Measurements from ENCODE around the gene CPEB1. TPM values are rescaled to one million over a fixed set of nuclear protein-coding genes. Genes with fewer than 3 reads are reported as not detected.
A peak's percentile ranks its signal among the peaks of the same experiment; 100 is the strongest.
"Not testable (repeated sequence)": the region's sequence is repeated elsewhere in the genome, so short reads cannot be mapped to it uniquely, and the experiment has no call there.

Gene CPEB1
- total and polyA plus RNA-seq, 8 donors, result 0.42 to 2.9 (median 1.1) TPM

DNA sequence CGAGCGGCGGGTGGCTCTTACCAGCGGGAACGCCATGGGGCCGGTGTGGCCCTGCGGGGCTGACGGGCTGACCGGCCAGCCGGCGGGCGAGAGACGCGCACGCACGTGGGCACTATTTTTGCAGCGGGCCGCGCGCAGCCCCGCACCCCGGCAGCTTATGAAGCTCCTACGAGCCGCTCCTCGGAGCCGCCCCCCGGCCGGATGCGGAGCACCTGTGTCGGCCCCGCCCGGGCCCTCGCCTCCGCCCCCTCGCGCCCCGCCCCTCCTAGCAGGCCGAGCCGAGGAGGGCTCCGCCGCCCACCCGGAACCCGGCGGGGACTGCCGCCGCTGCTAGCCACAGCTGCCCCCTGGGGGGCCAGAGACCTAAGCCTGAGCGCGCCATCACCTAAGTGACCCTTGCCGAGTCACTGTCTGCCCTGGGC lies 683 bp upstream of the CPEB1 start:
- Histone ChIP-seq H3K27ac (no peak overlapping the region), H3K9me3 (no peaks in the 10 kb centered on the region), H3K4me3 (peak overlapping the region; percentile 30 to 48 (median 39)), H3K36me3 (no peaks in the 10 kb centered on the region), H3K4me1 (peaks cover 0 to 8% (median 7%) of the 10 kb centered on the region in 3 donors), H3K27me3 (no peaks in the 10 kb centered on the region)
- no peak for TF ChIP-seq CTCF (IDR thresholded peaks at IDR 0.05)
- intact Hi-C loops (cut with DNase I), result no loop called here
- WGBS, 2 donors, result 2 to 4% methylated on average over 40 to 49 of the region's 49 CpGs
- ATAC-seq, result peak; percentile 17 to 63 (median 34)
- no peak for FAIRE-seq
- DNase-seq, result peak in 3 of 6 donors; percentile 7 to 73 (median 44)

DNA sequence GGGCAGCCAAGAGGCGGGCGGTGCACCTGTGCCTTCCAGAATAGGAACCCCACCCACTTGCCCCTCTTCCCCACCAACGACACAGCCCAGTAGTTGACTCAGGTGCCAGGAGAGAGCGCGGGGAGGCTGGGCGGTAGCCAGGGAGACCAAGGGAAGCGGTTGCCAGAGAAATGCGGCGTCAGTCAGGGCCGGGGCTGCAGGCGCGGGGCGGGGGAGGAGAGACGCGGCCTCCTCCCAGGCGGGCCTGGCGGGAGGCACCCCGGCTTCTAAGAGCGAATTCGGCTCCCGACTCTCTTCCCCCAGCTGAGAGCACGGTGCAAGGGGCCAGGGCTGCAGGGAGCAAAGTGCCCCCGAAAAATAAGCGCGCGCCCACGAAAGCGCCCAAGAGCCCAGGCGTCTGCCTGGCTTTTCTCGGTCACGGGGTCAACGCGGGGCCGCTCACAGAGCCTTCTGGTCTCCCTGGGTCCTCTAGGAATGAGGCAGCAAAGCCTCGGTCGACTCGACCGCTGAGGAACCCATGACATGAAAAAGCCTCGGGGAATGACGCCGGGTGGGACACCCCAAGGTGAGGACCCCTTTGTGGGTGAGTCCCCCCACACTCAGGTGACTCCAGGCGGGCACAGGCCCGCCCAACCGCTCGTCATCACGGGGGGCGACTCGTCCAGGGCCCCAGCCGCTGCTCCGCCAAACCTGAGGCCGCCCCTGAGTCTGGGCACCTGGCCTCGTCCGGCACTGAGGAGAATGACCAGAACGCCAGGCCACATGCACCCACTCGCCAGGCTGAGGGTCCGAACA lies 716 bp downstream of the CPEB1 start:
- DNase-seq (peak; percentile 25 to 73 (median 46)), FAIRE-seq (no peak), ATAC-seq (peak; percentile 35 to 74 (median 68))
- H3K9me3 ChIP-seq, result no peaks in the 10 kb centered on the region
- peaks cover 0 to 8% (median 7%) of the 10 kb centered on the region in 3 donors for H3K4me1 ChIP-seq
- H3K27me3 ChIP-seq, result no peaks in the 10 kb centered on the region
- no peak for TF ChIP-seq CTCF (IDR thresholded peaks at IDR 0.05)
- WGBS, 2 donors, result 17 to 21% methylated on average over 55 to 56 of the region's 56 CpGs
- no peak overlapping the region for H3K27ac ChIP-seq
- H3K4me3 ChIP-seq, result peak overlapping the region in 2 of 4 donors; percentile 45 to 48
- H3K36me3 ChIP-seq, result no peaks in the 10 kb centered on the region
- intact Hi-C loops (cut with DNase I), result no loop called here

- H3K27ac ChIP-seq; FAIRE-seq; ATAC-seq; H3K36me3 ChIP-seq; DNase-seq; H3K4me3 ChIP-seq; intact Hi-C loops (cut with DNase I); H3K9me3 ChIP-seq; H3K27me3 ChIP-seq; H3K4me1 ChIP-seq: not testable (repeated sequence)
- 91 to 93% methylated on average over 34 of the region's 34 CpGs for WGBS, 2 donors
These were observed 2.0 kb downstream of the CPEB1 start for GRCh38 chr15:82644967-82645852.

DNA sequence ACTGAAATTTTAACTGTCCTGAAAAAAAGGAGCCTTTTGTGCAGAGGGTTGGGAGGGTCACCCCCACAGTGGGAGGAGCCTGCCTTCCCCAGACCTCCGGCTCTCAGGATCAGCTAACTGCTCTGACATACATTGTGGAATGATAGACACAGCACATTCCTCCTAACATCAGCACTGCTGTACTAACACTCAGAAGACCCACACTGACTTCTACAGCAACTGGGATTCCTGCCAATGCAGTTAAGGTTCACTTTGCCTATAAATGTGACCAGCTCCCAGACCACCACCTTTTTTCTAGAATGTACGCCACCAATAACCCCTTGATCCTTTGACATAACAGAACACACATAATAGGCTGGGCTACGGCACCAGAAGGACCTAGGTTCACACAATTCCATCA lies 3.2 kb downstream of the CPEB1 start:
- no peak for TF ChIP-seq CTCF (IDR thresholded peaks at IDR 0.05)
- FAIRE-seq (no peak), ATAC-seq (no peak), DNase-seq (no peak)
- no peak overlapping the region for H3K27ac ChIP-seq
- no peaks in the 10 kb centered on the region for H3K27me3 ChIP-seq
- WGBS, 2 donors, result 82 to 83% methylated on average over 3 of the region's 3 CpGs
- intact Hi-C loops (cut with DNase I), result no loop called here
- H3K9me3 ChIP-seq, result no peaks in the 10 kb centered on the region
- H3K4me1 ChIP-seq, result peaks cover 0 to 8% (median 7%) of the 10 kb centered on the region in 3 donors
- no peaks in the 10 kb centered on the region for H3K36me3 ChIP-seq
- H3K4me3 ChIP-seq, result no peak overlapping the region

DNA sequence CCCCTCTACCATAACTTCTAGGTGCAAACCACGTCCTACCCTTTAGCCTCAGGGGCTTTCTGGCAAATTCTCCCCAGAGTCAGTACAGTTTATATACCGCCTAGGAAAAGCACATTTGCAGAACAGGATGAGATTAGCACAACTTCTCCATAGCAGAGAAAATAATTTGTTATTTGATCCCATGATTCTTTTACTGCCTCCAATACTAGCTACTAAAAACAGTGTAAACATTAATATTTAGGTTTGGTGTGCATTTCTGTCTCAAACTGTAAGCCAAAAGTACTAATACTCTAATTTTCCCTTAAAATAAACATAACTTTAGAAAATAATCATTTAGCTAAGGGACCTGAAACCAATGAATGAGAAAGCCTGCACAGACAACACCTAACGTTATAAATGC lies 4.5 kb downstream of the CPEB1 start:
- 70 to 76% methylated on average over 3 of the region's 3 CpGs for WGBS, 2 donors
- TF ChIP-seq CTCF (IDR thresholded peaks at IDR 0.05), result no peak
- Histone ChIP-seq H3K36me3 (no peaks in the 10 kb centered on the region), H3K4me1 (peaks cover 4 to 8% (median 7%) of the 10 kb centered on the region in 3 donors), H3K4me3 (no peak overlapping the region), H3K27me3 (no peaks in the 10 kb centered on the region), H3K27ac (no peak overlapping the region), H3K9me3 (no peaks in the 10 kb centered on the region)
- intact Hi-C loops (cut with DNase I), result no loop called here
- ATAC-seq (no peak), DNase-seq (no peak), FAIRE-seq (no peak)
